Stimulated activated CD4-positive, alpha-beta T cell treated with anti-CD3 and anti-CD28 coated beads, Interleukin-4, amount 100 ng/mL, for 4 hours (primary cell): ENCODE measurements around the gene TARS3.
"Not testable (repeated sequence)": the region's sequence is repeated elsewhere in the genome, so short reads cannot be mapped to it uniquely, and the experiment has no call there.

Source experiments
- DNase-seq, 2 experiments: peaks; one replicate each; pipeline ENCODE4 v3.0.0-alpha.2; 2020

Gene TARS3

GRCh38 chr15:101652786-101653430 lies 71.4 kb downstream of the TARS3 start:
- peak in 1 of 2 experiments; percentile 35 for DNase-seq

DNA sequence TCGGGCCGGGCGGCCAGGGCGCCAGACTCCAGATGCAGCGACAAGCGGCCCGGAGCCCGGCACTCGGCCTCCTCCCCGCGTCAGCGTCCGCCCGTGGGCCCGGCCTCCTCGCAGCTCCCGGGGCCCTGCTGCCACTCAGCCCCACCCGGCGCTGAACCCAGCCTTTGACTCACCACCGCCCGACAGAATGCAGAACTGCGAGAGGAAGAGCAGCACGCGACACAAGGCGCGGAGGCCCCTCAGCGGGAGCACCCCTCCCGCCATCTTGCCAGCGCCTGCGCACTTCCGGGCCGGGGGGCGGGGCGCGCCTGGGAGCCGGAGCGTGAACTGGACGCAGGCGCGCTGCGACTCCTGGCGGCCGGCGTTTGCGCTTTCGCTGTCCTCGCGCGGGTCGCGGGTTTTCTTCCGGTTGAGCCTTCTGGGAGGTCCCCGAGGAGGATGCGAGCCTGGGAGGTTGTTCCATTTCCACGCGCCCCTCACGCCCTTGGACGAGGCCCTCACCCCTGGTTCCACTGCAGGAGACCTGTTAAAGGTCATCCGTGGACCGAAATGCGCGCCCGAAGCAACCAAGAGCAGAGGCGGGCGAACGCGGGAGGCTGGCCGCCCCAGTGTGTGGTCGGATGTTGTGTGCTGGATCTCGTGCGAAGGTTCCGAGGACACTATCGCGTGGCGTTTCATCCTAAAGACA lies 72.0 kb downstream of the TARS3 start, which contains the start of gene TM2D3:
Gene TM2D3, minus strand, starts transcription at position 284 of the 688 bp plus-strand sequence. Its CDS starts 20 bp downstream, at position 264.
- peak; percentile 93 to 97 for DNase-seq

DNA sequence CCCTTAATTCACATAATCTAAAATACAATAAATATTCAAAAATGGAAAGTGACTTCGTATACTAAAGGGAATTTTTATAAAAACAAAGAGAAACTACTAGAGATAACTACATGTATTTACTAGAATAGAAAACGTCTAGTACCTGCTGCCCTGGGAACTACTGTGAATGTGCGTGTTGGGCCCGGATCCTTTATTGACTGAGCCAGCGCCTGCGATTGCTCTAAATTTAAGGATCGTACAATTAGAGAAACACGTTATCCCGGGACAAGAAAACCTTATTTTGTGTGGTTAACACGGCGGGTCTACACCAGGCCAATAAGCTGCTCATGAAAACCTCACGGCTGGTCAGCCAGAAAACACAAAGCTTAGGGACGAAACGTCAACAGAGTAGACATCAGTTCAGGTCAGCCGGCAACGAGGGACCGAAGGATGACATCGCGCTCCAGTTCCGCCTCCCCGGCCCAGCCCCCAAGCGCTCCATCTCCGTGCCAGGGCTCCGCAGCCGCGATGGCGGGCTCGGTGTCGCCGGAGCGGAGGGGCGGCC lies 72.6 kb downstream of the TARS3 start:
- DNase-seq: no peak

DNA sequence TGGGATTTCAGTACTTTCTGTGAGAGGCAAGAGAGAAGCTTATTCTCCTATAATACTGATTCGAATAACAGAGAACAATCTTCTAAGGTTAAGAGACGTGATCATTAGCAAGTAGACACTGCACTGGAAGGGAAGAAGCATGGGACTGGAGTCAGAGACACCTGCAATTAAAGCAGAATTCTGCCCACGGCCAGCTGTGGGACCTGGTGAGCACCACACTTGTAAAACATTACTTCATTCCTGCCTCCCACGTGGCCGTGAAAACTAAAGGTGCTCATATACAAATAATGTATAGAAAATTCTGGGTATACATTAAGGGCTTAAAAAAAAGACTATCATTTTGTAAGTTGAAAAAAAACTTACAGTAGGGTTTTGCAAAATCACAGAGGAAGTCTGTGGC lies 74.1 kb downstream of the TARS3 start:
- DNase-seq: no peak

DNA sequence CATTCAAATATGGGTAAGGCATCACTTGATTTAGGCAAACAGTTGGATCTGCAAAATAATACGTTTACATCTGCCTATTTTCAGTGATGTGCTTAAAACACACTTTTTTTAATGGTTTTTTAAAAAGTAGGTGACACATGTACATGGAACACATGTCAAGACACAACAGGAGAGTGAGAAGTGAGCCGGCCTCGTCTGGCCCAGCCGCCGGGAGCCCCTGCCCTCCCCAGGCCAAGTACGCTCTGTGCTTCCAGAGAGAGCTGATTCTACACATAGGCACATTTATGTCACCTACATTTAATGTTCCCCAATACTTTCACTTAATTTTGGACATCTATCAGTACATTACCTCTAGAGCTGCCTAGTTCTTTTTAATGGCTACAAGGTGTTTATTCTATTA lies 75.9 kb downstream of the TARS3 start:
- DNase-seq: no peak

DNA sequence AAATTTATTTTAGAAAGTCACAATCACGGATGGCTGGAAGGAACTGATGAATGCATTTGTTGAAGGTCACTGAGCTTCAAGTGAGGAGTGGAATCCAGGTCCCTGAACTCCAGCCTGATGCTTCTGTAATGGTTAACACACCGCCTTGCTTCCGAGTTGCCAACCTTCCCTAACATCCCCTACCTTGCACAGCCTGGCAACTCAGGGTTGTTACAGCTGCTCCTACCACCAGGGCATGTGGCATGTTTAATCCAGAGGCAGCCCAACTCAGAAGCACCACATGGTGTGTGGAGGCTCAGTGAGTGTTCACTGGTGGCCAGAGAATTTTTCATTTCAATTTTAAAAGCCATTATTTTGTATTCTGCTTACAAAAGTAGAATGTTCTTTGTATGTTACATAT lies 77.0 kb downstream of the TARS3 start:
- DNase-seq: no peak

DNA sequence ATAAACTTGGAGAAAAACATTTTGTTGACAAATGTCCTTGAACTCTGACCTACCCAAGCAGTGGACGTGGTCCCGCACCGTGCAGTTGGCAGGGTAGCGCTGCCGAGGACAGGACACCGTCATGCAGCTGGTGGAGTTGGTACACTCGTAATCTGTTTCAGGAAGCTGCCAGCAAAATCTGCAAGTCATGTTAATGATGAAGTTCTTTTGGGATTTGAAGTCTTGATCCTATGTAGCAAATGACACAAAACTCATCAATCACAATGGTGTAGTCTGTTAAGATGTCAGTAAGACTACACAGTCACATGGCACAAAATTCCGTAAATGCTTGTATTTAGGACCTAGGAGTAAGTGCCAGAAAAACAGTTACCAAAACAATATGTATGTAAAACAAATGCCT lies 77.6 kb downstream of the TARS3 start:
- no peak for DNase-seq

DNA sequence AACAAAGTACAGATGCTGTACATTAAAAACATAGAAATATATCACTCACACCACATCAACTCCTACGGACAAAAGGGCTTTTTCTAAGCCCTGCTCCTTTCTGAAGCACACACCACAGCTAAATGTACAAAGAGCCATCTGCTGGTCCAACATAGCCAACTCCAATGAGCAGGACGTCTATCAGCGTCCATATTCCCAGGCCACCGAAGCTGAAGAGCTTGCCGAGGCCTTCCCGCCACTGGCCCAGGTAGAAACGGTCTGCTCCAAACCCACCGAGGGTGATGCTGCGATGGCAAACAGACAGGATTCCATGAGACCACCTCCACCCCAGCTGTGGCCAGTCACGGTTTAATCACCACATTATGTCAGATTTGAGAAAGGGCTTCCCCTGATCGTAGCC lies 81.9 kb downstream of the TARS3 start:
- DNase-seq: no peak

- DNase-seq: no peak
These were observed 82.4 kb downstream of the TARS3 start for GRCh38 chr15:101641894-101642293.

DNA sequence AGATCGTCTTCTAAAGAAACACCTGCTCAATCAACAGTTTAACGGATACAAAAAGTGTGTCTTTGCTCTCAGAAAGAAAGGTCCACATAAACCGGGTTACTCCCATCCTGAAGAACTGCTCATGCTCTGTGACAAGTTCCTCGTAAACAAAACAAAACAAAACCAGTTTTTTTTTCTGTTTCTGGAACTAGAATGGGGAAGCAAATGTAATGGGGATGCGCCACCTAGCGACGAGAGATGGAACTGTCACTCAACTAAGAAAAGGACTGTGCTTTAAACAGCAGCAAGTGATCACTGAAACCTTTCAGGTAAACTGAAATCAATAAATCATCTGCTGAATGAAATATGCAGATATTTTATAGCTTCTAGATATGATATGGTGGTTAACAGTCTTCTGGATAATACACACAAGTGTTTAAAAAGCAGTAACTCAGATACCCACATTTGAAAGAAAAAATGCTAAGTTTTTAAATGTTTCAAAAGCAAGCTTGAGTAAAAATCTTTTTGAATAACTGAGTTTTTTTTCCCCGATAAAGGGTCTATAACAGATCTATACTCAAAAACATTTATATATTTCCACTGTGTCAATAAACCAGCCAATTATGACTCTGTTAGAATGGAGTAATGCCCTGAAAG lies 83.0 kb downstream of the TARS3 start:
- peak; percentile 60 to 63 for DNase-seq

DNA sequence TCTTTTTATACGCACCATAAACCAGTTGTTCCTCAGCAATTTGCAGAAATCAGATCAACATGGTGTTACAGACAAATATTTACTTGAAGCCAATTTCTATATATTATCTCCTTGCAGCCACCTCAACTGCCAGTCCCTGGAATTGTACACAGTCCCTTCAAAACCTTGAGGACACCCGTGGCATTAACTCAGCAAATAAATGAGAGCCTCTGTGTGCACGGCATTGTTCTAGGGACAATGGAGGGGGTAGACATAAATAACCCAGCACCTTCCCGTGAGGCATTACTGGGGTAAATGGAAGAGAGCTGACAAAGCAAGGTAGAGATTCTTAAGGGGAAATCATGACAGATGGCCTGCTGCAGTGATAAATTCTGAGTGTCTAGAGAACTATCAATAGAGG lies 84.6 kb downstream of the TARS3 start:
- no peak for DNase-seq

DNA sequence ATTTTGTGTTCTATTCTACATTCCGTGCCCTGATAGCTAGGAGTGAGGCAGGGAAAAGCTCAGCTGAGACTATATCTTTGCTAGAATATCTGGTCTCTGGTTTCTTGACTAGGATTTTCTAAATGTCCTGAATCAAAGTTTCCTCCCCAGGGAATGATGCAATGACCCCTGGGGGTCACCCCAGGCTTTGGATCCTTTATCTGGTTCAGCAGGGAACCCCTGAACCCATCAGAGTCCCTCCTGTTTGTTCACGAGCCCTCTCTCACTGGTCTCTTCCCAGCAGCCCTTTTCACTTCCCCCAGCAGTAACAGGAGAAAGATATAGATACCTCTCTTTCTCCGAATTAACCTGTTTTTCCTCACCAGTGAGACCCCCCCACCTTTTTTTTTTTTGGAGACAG lies 86.4 kb downstream of the TARS3 start:
- DNase-seq: no peak

GRCh38 chr15:101637516-101637915 lies 86.8 kb downstream of the TARS3 start:
- no peak for DNase-seq

- DNase-seq: no peak
These were observed 87.2 kb downstream of the TARS3 start for GRCh38 chr15:101637038-101637437.

DNA sequence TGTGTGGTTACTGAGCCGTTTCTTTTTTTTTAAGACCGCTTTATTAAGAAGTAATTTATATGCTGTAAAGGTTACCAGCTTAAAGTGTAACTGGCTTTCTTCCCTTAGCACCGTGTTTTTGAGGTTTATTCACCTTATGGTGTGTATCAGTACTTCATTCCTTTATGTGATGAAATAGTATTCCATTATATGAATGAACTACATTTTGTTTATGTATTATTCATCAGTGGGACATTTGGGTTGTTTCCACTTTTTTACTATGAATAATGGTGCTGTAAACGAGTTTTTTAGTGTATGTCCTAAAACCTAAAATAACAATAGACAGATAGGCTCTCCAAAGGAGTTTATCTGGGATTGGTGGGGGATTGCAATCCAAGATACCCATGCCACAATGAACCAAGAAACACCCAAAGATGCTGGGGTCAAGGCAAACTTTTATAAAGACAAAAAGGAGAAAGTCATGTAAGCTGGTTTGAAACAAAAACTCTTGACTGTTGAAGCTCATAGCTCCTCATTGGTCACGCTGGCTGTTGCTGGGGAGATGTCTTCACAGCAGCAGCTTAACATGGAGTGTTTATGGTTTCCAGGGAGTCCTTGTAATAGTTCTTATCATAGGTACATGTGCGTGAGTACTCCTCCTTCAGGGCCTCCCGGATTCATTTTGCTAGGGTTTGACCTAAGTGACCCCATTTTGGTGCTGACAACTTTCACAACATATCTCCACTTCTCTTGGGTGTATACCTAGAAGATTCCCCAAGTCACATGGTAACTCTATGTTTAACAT lies 88.1 kb downstream of the TARS3 start:
- no peak for DNase-seq

DNA sequence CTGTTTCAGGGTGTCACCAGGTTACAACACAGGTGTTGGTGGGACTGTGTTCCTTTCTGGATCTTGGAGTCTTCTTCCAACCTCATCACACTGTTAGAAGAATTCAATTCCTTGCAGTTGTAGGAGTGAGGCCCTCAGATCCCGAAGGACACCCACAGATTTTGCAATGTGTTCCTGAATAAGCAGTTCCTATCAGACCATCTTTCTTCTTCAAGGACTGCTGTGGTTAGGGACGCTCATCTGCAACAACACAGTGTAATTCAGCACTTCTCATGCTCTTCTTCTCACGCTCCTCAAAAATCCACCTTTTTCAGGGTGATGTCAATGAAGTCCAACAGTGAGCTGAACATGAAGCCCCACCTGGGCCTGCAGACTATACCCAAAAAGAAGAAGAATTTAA lies 90.9 kb downstream of the TARS3 start:
- DNase-seq: no peak

DNA sequence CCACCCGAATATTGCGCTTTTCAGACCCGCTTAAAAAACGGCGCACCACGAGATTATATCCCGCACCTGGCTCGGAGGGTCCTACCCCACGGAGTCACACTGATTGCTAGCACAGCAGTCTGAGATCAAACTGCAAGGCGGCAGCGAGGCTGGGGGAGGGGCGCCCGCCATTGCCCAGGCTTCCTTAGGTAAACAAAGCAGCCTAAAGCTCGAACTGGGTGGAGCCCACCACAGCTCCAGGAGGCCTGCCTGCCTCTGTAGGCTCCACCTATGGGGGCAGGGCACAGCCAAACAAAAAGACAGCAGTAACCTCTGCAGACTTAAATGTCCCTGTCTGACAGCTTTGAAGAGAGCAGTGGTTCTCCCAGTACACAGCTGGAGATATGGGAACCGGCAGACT lies 97.5 kb downstream of the TARS3 start:
- DNase-seq: not testable (repeated sequence)

DNA sequence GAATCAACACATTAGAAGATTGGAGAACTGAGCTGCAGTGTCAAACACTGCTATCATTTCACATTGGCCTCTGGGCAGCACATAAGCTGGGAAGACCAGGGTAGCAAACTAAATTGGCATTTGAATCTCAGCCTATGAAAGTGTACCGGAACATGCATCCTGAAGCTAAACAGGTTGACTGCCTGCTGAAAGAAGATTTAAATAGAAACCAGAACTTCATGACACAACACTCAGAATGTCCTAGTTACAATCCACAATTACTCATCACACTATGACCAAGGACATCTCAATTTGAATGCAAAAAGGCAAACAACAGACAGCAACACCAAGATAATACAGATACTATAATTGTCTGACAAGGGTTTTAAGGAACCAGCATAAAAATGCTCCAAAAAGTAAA lies 98.3 kb downstream of the TARS3 start:
- DNase-seq: no peak

DNA sequence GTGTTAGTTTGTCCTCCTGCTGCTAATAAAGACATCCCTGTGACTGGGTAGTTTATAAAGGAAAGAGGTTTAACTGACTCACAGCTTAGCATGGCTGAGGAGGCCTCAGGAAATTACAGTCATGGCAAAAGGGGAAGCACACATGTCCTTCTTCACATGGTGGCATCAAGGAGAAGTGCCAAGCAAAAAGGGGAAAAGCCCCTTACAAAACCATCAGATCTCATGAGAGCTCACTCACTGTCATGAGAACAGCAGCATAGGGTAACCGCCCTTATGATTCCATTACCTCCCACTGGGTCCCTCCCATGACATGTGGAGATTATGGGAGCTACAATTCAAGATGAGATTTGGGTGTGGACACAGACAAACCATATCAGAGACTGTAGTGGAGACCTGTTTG lies 99.1 kb downstream of the TARS3 start:
- no peak for DNase-seq

GRCh38 chr15:101623367-101624304 lies 100.6 kb downstream of the TARS3 start:
- no peak for DNase-seq

GRCh38 chr15:101621961-101622360 lies 102.3 kb downstream of the TARS3 start:
- DNase-seq: no peak

DNA sequence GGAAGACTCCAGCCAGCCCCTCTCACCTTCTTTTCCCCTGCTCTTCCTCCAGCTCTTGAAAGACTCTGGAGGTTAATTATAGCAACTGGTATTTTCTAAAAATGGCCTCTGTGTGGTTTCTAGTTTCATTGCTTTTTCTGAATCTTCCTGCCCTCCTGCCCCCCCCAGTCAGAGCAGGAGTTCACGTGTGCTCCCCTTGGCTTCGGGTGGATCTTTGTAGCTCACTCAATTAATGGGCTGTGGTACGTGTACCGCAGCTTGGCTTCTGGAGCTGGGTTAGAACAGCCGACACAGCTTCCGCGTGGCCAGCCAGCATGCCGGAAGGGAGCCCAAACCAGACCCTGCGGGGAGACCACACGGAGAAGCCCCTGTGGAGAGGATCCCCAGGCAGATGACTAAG lies 103.6 kb downstream of the TARS3 start:
- no peak for DNase-seq
